ENCODE results near the gene SZT2.

DNA sequence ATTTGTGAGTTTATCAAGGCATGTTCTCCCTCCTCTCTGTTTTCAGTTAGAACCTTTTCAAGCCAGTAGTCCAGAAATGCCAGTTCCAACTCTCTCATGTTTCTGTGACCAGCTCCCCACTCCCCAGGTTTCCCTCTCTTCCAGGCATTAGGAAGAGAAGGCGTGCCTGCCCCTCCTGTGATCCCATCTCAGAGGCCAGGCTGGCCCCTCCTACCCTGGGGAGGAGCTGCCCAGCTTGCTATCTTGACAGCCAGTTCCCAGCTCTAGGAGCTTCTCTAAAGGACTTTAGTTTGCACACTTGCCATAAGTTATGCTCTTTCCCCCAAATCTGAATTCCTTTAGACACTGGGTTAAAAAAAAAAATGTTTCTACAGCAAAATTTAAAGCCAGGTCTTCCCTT, 55.1 kb downstream of the SZT2 start:
- TF ChIP-seq POLR2A (IDR thresholded peaks at IDR 0.05; ENCODE audit: insufficient read depth in 1 of 2, low read depth in 2 of 2, low read length in 2 of 2) (no peak), NFKB2 (CRISPR knock-in tag; IDR thresholded peaks at IDR 0.05; ENCODE audit: borderline replicate concordance) (no peak), PRPF4 (IDR thresholded peaks at IDR 0.05; ENCODE audit: low read depth, low read length, poor library complexity, severe bottlenecking) (no peak), SNRNP70 (IDR thresholded peaks at IDR 0.05; ENCODE audit: low read depth, low read length) (no peak), RAD51 (IDR thresholded peaks at IDR 0.05; ENCODE audit: borderline replicate concordance) (no peak), GABPA (IDR thresholded peaks at IDR 0.05; ENCODE audit: low read depth, low read length) (no peak), GABPA (CRISPR knock-in tag; IDR thresholded peaks at IDR 0.05; ENCODE audit: low read depth) (no peak), TCF12 (IDR thresholded peaks at IDR 0.05) (no peak), TCF12 (CRISPR knock-in tag; IDR thresholded peaks at IDR 0.05) (no peak), ZMYM4 (CRISPR knock-in tag; IDR thresholded peaks at IDR 0.05) (no peak), NCOR1 (IDR thresholded peaks at IDR 0.05; ENCODE audit: borderline replicate concordance, low read length) (no peak), RERE (CRISPR knock-in tag; IDR thresholded peaks at IDR 0.05; ENCODE audit: low read depth) (no peak), POLR2AphosphoS5 (IDR thresholded peaks at IDR 0.05; ENCODE audit: low read depth, low read length) (no peak)
- TF ChIP-seq, protein P1, sequence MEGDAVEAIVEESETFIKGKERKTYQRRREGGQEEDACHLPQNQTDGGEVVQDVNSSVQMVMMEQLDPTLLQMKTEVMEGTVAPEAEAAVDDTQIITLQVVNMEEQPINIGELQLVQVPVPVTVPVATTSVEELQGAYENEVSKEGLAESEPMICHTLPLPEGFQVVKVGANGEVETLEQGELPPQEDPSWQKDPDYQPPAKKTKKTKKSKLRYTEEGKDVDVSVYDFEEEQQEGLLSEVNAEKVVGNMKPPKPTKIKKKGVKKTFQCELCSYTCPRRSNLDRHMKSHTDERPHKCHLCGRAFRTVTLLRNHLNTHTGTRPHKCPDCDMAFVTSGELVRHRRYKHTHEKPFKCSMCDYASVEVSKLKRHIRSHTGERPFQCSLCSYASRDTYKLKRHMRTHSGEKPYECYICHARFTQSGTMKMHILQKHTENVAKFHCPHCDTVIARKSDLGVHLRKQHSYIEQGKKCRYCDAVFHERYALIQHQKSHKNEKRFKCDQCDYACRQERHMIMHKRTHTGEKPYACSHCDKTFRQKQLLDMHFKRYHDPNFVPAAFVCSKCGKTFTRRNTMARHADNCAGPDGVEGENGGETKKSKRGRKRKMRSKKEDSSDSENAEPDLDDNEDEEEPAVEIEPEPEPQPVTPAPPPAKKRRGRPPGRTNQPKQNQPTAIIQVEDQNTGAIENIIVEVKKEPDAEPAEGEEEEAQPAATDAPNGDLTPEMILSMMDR (CRISPR knock-in tag; IDR thresholded peaks at IDR 0.05) = no peak
